HAP-1 (cell line): ENCODE measurements around the gene EPB41L3.

Source experiments
- DNase-seq, 2 experiments: peaks; one replicate each; pipeline ENCODE4 v3.0.0-alpha.2; 2016 to 2020; ENCODE audit warnings: low spot score in 2 of 2
- H3K27me3 ChIP-seq: fragments of 250-450 bp; sonication (Bioruptor Pico); 2 replicates; pipeline ENCODE4 v1.5.1; 2020; ENCODE audit warnings: low read depth, mild to moderate bottlenecking, moderate library complexity
- H3K36me3 ChIP-seq: fragments of 250-450 bp; sonication (Bioruptor Pico); replicated peaks from 2 replicates; pipeline ENCODE4 v1.5.1; 2020; ENCODE audit warnings: mild to moderate bottlenecking
- H3K4me1 ChIP-seq: fragments of 250-450 bp; sonication (Bioruptor Pico); 2 replicates; pipeline ENCODE4 v1.5.1; 2020; ENCODE audit warnings: mild to moderate bottlenecking
- H3K4me3 ChIP-seq: fragments of 250-450 bp; sonication (Bioruptor Pico); 2 replicates; pipeline ENCODE4 v1.5.1; 2020; ENCODE audit warnings: mild to moderate bottlenecking, moderate library complexity
- H3K9me3 ChIP-seq: fragments of 250-450 bp; sonication (Bioruptor Pico); 2 replicates; pipeline ENCODE4 v1.5.1; 2020; ENCODE audit warnings: mild to moderate bottlenecking, moderate library complexity
- in situ Hi-C: fragments of 300-500 bp; cut with MboI; formaldehyde crosslinking; loops from 3 replicates; pipeline ENCODE4 v1.14.3; 2020; ENCODE audit warnings: low sequenced_read_pairs, inconsistent platforms, mixed read lengths

EPB41L3 gene

DNA sequence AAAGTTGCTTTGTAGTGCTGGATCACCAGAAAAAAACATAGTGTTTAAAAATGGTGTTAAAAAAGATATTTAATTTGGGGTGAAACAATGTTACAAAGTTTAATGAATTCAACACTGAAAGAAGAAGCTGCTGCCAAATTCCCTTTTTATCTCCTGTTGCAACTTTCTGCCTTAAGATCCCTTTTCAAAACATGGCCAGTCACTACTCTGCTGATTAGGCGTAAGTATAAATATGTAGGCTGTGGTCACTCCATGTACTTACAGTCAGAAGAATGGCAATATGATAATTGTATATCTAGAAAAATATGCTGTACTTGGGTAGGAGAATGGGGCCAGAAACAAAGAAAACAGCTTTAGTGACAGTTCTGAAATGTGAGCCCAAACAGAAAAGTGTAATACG is 124.8 kb downstream of the EPB41L3 start:
- no peaks in the 10 kb centered on the region for H3K27me3 ChIP-seq
- in situ Hi-C loops: no loop called here

DNA sequence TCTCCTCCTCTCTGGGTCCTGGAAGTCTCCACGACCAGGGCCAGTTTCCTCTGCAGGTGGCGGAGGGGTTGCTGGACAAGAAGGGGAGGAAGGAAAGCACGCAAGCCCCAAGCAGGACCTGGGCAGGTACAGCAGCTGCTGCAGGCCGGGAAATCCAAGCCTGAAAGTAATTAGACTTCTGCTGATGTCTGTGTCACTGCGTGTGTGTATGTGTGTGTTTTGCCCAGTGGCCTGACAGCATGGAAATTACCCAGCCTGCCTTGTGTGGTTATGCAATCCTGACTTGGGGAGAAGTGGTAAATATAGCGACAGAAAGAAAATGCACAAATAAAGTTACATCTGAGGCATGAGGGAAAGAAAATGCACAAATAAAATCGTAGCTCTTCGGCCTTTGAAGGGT is 126.5 kb downstream of the EPB41L3 start:
- Histone ChIP-seq H3K4me3 (no peak overlapping the region), H3K27me3 (no peaks in the 10 kb centered on the region), H3K9me3 (no peaks in the 10 kb centered on the region), H3K4me1 (no peaks in the 10 kb centered on the region), H3K36me3 (no peaks in the 10 kb centered on the region; the same call in 1 of the 2 replicates)
- no peak for DNase-seq
- in situ Hi-C loops: no loop called here

More for the DNA sequence above, 124.8 kb downstream of the EPB41L3 start:
- H3K4me3 ChIP-seq: no peak overlapping the region
- no peaks in the 10 kb centered on the region for H3K4me1 ChIP-seq
- DNase-seq: no peak
- H3K9me3 ChIP-seq: no peaks in the 10 kb centered on the region
- H3K36me3 ChIP-seq: peaks cover 11% of the 10 kb centered on the region

DNA sequence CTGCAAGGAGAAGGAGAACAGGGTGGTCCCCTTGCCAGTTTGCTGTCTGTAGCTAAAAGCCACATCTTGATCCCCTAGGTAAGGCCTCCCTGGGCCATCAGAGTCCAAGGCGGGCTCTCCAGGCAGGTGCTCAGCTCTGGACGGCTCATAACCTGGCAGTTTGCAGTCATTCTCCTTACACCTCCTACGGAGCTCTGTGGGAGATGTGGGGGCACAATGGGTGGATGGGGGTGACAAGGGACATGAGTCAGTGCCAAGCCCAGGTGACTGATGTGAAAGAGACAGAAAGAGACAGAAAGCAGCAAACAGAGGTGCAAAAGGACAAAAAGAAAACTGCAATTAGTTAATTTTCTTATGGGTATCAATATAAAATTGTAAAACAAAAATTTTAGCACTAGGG is 127.7 kb downstream of the EPB41L3 start:
- Histone ChIP-seq H3K36me3 (no peaks in the 10 kb centered on the region; the same call in 1 of the 2 replicates), H3K9me3 (no peaks in the 10 kb centered on the region), H3K27me3 (no peaks in the 10 kb centered on the region), H3K4me3 (no peak overlapping the region), H3K4me1 (no peaks in the 10 kb centered on the region)
- in situ Hi-C loops: no loop called here
- no peak for DNase-seq

DNA sequence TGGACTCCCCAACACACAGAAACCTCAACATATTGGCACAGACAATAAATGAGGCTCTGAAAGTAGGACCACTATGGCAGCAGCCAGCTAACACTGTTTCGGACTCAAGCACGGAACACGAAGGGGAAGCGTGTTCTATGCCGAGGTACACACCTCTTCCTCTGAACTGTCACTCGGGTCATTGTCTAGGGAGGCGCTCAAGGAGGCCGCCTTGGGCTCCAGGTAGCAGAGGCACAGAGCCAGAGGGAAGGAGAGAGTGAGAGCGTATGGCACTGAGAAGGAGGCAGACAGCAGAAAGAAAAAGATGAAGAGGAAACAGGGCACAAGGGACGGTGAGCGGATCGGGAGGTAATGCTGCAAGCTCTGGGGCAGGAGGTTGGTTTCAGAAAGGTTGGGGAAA is 128.1 kb downstream of the EPB41L3 start:
- H3K4me1 ChIP-seq: no peaks in the 10 kb centered on the region
- H3K9me3 ChIP-seq: no peaks in the 10 kb centered on the region
- H3K4me3 ChIP-seq: no peak overlapping the region
- in situ Hi-C loops: no loop called here
- no peaks in the 10 kb centered on the region; the same call in 1 of the 2 replicates for H3K36me3 ChIP-seq
- H3K27me3 ChIP-seq: no peaks in the 10 kb centered on the region
- no peak for DNase-seq

DNA sequence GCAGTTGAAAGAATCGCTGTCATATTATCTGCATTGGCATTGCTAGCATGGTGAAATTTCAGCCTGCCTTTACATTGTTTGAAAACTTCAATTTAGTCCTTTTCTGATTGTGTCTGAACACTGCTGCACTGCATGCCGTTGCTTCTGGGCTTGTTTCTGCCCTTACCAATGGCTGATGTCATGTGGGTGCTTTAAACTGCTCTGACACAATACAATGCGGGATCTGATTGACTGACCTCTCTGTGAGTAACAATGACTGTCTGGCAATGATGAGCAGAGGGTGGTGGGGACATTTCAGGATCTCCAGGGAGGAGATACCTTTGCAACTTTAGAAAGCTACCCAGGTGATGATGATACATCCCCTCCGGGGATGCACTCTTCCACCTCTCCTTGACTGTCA is 128.8 kb downstream of the EPB41L3 start:
- in situ Hi-C loops: no loop called here
- Histone ChIP-seq H3K4me1 (no peaks in the 10 kb centered on the region), H3K36me3 (no peaks in the 10 kb centered on the region; the same call in none of the 2 replicates), H3K4me3 (no peak overlapping the region), H3K9me3 (no peaks in the 10 kb centered on the region), H3K27me3 (no peaks in the 10 kb centered on the region)
- DNase-seq: no peak

DNA sequence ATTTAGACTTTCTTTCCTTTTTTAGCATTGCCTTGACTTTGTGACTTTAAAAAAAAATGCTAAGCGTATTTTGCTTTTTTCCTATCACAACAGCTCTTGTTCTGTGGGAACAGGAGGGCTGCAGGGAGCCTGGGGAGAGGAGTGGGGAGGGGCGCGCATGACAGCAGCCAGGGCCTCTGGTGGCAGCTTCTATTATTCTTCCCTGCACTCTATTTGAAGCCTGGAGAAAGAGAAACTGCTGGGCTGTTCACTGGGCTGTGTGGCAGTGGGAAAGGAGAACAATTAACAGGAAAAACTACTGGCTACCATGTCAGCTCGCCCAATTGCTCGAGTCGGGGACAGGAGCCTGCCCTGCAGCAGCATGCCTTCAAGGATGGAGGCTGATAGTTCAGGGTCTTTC is 129.3 kb downstream of the EPB41L3 start:
- H3K9me3 ChIP-seq: no peaks in the 10 kb centered on the region
- H3K4me1 ChIP-seq: no peaks in the 10 kb centered on the region
- DNase-seq: no peak
- H3K4me3 ChIP-seq: no peak overlapping the region
- in situ Hi-C loops: no loop called here
- H3K36me3 ChIP-seq: no peaks in the 10 kb centered on the region; the same call in none of the 2 replicates
- H3K27me3 ChIP-seq: no peaks in the 10 kb centered on the region

DNA sequence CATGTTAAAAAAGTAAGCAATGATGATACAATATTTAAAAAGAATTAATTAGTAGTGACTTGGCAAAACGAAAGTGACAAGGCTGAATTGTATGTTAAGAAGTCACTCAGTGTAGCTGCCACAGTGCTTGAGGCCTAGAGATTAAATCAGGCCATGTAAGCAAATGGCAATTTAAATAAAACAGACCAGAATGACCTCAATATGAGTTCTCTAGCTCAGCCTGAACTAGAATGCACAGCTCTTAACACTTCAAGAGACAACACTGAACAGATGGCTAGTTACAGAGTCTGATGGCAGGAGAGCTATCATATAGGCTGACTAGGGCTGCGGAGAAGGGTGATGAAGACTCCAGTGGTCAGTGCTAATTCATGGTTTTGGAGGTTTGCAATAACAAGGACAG is 130.3 kb downstream of the EPB41L3 start:
- in situ Hi-C loops: no loop called here

DNA sequence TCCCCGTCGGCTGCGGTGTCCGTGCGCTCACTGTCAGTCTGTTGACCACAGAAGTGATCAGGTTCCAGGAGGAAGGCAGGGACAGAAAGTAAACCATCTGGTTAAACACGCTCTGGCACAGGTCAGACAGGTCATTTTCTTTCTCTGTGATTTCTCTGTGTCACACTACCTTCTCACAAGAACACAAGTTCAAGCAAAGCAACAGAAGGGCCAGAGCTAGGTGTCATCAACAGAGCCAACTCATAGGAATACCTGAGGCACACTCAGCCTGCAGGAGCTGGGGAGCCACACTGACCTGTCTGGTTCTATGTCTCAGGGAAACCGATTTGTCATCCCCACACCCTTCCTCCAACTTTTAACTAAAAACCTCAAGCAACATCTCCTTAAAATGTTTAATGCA is 133.2 kb downstream of the EPB41L3 start:
- H3K9me3 ChIP-seq: no peaks in the 10 kb centered on the region
- no peaks in the 10 kb centered on the region for H3K27me3 ChIP-seq
- in situ Hi-C loops: no loop called here
- no peak overlapping the region for H3K4me3 ChIP-seq
- DNase-seq: no peak
- H3K36me3 ChIP-seq: no peaks in the 10 kb centered on the region; the same call in 1 of the 2 replicates
- H3K4me1 ChIP-seq: no peaks in the 10 kb centered on the region

More for the DNA sequence above, 130.3 kb downstream of the EPB41L3 start:
- Histone ChIP-seq H3K36me3 (no peaks in the 10 kb centered on the region; the same call in none of the 2 replicates), H3K4me3 (no peak overlapping the region), H3K9me3 (no peaks in the 10 kb centered on the region), H3K4me1 (no peaks in the 10 kb centered on the region), H3K27me3 (no peaks in the 10 kb centered on the region)
- DNase-seq: no peak

DNA sequence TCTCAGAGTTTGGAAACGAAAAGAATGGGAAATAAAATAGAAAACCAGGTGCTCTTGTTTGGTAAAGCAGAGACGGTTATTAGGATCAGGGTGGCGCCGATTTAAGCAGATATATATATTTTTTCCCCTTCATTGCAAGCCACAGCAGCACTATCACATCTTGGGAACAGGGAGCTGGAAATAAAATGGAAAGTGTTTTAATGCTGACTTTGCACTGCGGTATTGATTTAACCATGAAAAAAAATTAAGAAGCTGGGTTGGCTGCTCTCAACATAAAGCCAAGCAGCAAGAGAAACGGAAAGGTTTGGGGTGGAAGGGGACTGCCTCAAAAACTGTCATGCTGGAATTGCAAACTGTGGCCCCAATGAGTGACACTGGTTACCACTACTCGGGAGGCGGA is 145.5 kb downstream of the EPB41L3 start:
- H3K9me3 ChIP-seq: no peaks in the 10 kb centered on the region
- H3K27me3 ChIP-seq: no peaks in the 10 kb centered on the region
- no peak overlapping the region for H3K4me3 ChIP-seq
- no peaks in the 10 kb centered on the region for H3K4me1 ChIP-seq
- no peak for DNase-seq
- H3K36me3 ChIP-seq: peaks cover 4% of the 10 kb centered on the region; the same call in 1 of the 2 replicates
- in situ Hi-C loops: no loop called here

DNA sequence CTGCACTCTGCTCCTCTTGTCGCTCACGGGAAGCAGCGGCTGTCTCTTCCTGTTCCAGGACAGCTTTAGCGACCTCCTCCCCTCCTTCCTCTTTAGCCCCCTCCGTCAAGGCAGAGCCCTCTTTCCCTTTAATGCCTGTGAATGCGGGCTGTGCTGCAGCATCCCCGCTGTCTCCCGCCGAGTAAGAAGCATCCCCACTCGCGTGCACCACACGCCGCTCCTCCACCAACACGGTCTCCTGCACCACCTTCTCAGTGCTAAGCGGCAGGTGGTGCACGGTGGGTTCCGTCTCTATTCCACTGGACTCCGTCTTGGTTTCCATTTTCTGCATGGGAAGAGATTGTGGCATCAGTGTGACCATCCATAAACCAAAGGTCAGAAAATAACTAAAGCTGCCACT is 146.7 kb downstream of the EPB41L3 start:
- no peaks in the 10 kb centered on the region for H3K9me3 ChIP-seq
- in situ Hi-C loops: no loop called here
- H3K36me3 ChIP-seq: peaks cover 7% of the 10 kb centered on the region; the same call in 1 of the 2 replicates
- H3K27me3 ChIP-seq: no peaks in the 10 kb centered on the region
- no peak for DNase-seq
- no peak overlapping the region for H3K4me3 ChIP-seq
- H3K4me1 ChIP-seq: no peaks in the 10 kb centered on the region

DNA sequence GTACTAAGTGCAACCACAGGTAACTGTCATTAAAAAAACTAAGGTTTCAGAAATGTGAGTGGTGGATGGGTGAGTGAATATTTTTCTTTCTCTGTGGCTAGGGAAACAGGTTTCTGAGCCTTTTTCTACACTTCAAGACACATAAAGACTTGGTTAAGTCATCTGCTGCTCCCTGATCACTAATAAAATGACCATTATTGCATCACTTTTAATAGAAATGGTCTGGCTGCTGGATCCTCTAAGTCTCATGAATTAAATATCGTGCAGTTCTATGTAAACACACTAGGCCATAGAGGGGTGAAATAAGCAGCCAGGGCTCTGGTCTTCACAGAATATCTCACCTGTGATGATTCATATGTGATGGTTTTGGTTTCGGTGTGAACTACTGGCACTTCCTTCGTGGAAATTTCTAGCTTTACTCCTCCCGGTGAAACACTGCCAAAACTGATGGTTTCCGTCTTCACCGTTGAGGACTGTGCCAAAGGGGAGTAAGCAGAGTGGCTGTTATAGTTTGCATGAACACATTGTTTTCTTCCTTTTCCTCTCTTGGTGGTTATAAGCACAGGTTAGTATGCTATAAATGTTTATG is 147.8 kb downstream of the EPB41L3 start:
- peaks cover 7% of the 10 kb centered on the region; the same call in 1 of the 2 replicates for H3K36me3 ChIP-seq
- in situ Hi-C loops: no loop called here
- no peak overlapping the region for H3K4me3 ChIP-seq
- H3K9me3 ChIP-seq: no peaks in the 10 kb centered on the region
- no peaks in the 10 kb centered on the region for H3K27me3 ChIP-seq
- no peak for DNase-seq
- no peaks in the 10 kb centered on the region for H3K4me1 ChIP-seq

DNA sequence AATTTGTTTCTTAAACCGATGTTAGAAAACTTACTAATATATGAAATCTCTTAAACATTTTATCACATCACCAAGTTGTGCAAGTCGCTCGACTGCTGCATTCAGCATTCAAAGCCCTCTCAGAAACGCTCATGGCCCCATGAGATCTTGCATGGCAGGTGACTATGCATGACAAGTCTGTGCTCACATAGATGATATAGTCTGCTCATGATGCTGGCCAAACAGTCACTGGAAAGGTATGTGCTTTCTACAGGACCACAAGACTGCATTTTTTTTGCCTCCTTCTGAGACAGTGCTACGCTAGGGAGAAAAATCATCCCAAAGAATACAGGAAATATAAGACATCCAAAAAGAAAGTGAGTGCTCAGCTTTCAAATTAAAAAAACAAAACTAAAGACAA is 150.0 kb downstream of the EPB41L3 start:
- no peak for DNase-seq
- in situ Hi-C loops: no loop called here
- no peaks in the 10 kb centered on the region for H3K9me3 ChIP-seq

DNA sequence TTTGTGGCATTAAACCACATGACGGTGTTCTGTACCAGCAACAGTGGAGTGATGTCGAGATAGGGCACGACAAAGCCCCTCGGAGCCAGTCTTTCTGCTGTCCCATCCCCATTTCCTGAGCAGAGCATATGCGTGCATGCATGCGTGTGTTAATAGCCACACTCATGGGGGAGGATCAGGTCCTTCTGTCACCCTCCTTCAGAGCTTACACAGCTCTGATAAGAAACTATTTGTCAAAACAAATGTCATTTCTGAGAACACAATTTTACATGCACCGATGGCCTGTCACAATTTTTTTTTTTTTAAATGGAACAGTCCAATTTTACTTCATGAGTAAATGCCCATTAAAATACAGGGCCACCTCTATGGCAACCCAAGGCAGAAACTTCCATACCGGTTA is 152.4 kb downstream of the EPB41L3 start:
- no peak overlapping the region for H3K4me3 ChIP-seq
- H3K4me1 ChIP-seq: no peaks in the 10 kb centered on the region
- no peak for DNase-seq
- peaks cover 4% of the 10 kb centered on the region; the same call in 1 of the 2 replicates for H3K36me3 ChIP-seq
- in situ Hi-C loops: no loop called here
- no peaks in the 10 kb centered on the region for H3K9me3 ChIP-seq
- no peaks in the 10 kb centered on the region for H3K27me3 ChIP-seq

More for the DNA sequence above, 150.0 kb downstream of the EPB41L3 start:
- Histone ChIP-seq H3K4me3 (no peak overlapping the region), H3K36me3 (peaks cover 7% of the 10 kb centered on the region; the same call in 1 of the 2 replicates), H3K27me3 (no peaks in the 10 kb centered on the region), H3K4me1 (no peaks in the 10 kb centered on the region)

DNA sequence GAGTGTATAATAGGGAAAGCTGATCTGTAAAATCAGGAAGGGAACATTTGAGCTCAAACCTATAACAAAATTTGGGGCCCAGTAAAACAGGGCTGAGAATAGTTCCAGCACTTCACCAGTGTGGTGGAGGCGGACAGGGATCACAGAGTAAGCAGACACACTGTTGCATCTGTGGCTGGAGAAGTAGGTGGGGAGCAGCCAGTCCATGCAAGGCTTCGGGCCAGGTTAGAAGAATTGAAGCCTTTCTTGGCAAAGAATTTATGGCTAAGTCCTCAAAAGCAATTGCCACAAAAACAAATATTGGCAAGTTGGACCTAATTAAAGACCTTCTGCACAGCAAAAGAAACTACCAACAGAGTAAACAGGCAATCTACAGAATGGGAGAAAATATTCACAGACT is 154.4 kb downstream of the EPB41L3 start:
- in situ Hi-C loops: no loop called here
- DNase-seq: no peak
- H3K9me3 ChIP-seq: no peaks in the 10 kb centered on the region

DNA sequence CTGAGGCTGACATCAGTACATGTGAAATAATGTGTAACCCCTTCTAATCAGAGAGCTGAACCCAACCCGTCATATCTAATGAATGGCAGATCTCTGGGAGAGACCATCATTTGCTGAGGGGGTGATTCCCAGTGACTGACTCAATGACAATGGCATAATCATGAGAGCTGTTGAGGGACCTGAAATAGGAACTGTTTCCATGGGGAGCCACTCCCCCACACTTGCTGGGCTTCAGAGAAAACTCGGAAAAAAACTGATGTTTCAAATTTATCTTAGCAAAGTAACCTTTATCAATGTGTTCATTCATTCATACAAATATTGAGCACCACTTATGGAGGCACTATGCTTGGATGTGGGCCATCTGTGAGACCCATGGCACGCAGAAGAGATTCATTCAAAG is 154.9 kb downstream of the EPB41L3 start:
- H3K27me3 ChIP-seq: no peaks in the 10 kb centered on the region
- H3K36me3 ChIP-seq: peaks cover 3% of the 10 kb centered on the region; the same call in 1 of the 2 replicates
- in situ Hi-C loops: no loop called here
- no peaks in the 10 kb centered on the region for H3K4me1 ChIP-seq
- H3K9me3 ChIP-seq: no peaks in the 10 kb centered on the region
- DNase-seq: no peak
- no peak overlapping the region for H3K4me3 ChIP-seq

More for the DNA sequence above, 154.4 kb downstream of the EPB41L3 start:
- Histone ChIP-seq H3K36me3 (peaks cover 3% of the 10 kb centered on the region; the same call in 1 of the 2 replicates), H3K27me3 (no peaks in the 10 kb centered on the region), H3K4me3 (no peak overlapping the region), H3K4me1 (no peaks in the 10 kb centered on the region)
